GM18519 (cell line): ENCODE results near the gene CTXND2.
"Not testable (repeated sequence)": the region's sequence is repeated elsewhere in the genome, so short reads cannot be mapped to it uniquely, and the experiment has no call there.

ENCODE experiments used
- ATAC-seq: cut with Tn5 transposase; IDR thresholded peaks from one replicate; pipeline ENCODE4 v1.9.1; 2021; ENCODE audit warnings: mild to moderate bottlenecking, moderate library complexity; ENCODE audit not compliant: unreplicated experiment, low FRiP score

CTXND2 gene

DNA sequence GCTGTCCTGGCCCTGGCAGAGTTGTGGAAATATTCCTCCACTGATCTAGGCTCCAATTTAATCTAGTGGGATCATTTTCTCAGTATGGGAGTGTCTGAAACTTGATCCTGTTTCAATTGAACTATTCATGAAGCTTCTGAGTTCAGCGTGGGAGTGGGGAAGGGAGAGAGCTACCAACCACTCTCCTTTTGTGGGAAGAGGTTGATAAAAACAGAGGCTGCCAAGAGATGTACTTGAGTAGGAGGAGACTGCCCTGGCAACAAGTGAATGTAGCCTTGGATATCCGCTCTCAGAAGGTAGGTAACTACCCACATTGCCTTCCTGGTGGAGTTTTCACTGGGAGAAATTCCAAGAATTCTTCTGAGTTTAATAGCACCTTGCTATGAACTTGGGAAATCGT is at the start of gene CTXND2:
TSS of gene CTXND2 (plus strand) at position 119 of the 400 bp plus-strand sequence. CDS start 25,179 bp downstream, outside the sequence.
- ATAC-seq = no peak

- not testable (repeated sequence) for ATAC-seq
Measured at GRCh38 chr1:150840850-150841249, 46.1 kb upstream of the CTXND2 start.

DNA sequence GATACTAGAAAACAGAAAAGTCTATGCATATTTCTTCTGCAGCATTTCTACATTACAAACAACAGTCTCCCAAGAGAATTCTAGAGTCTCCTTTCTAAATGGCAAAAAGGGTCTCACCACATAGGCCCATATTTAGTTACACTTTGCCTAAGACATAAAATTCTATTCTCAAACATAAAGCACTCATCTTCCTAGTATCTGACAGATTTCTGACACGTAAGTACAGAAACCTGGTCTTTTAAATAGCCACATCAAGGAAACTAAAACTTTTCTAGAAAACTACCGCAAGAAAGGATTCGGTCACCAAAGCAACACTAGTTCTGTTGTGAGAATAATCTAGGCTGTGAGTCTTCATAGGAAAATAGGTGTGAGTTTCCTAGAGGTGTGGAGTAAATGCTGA is 45.3 kb upstream of the CTXND2 start:
- no peak for ATAC-seq

DNA sequence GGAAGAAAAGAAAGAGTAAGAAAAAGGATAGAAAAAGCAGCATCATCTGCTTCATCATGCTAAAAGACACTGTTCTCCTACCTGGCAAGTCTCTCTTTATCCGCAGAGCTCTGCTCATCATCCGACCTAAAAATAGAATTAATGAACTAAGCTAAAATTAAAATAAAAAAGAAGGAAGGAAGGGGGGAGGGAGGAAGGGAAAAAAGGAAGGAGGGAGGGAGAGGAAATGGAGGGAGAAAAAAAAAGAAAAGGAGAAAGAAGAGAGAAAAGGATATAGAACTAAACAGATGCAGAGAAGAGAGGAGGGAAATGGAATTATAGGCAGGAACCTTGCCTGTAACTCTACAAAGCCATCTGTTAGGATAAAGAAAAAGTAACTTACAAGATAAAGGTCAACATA is 44.6 kb upstream of the CTXND2 start:
- ATAC-seq = no peak

GRCh38 chr1:150842964-150843363 is 44.0 kb upstream of the CTXND2 start:
- no peak for ATAC-seq

DNA sequence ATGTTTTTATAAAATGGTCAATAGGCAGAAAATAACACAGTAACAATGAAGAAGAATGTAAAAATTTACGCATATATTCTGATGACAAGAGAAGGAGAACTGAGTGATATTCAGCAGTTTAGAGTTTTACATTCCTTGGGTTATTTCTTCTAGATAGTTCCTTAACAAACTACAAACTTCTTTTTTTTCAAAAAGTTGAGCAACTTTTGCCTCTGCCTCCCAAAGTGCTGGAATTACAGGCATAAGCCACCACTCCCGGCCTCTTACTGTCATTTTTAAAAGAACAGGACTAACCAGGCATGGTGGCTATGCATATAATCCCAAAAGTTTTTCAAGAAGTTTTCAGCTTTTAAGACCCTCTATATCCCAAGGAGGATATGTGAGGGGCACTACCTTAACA is 43.5 kb upstream of the CTXND2 start:
- ATAC-seq = no peak

- no peak for ATAC-seq
Measured at GRCh38 chr1:150846473-150847146, 40.3 kb upstream of the CTXND2 start.

DNA sequence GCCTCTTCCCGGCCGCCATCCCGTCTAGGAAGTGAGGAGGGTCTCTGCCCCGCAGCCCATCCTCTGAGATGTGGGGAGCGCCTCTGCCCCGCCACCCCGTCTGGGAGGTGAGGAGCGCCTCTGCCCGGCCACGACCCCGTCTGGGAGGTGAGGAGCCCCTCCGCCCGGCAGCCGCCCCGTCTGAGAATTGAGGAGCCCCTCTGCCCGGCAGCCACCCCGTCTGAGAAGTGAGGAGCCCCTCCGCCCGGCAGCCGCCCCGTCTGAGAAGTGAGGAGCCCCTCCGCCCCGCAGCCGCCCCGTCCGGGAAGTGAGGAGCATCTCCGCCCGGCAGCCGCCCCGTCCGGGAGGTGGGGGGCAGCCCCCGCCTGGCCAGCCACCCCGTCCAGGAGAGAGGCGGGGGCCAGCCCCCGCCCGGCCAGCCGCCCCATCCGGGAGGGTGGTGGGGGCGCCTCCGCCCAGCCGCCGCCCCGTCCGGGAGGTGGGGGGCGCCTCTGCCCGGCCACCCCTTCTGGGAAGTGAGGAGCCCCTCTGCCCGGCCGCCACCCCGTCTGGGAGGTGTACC is 36.1 kb upstream of the CTXND2 start:
- ATAC-seq = not testable (repeated sequence)

DNA sequence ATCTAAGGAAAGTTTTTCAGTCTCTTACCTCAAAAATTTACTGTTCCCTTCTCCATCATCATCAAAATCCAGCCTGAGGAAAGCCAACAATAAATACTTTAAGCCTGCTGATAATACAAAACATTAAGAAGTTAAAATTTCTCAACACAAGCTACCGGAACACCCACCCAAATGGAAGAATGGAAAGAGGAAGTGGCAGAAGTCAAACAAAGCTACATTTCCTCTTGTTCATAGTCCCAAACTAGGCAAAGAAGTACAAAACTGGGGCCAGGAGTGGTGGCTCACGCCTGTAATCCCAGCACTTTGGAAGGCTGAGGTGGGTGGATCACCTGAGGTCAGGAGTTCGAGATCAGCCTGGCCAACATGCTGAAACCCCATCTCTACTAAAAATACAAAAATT is 34.2 kb upstream of the CTXND2 start:
- ATAC-seq = not testable (repeated sequence)

DNA sequence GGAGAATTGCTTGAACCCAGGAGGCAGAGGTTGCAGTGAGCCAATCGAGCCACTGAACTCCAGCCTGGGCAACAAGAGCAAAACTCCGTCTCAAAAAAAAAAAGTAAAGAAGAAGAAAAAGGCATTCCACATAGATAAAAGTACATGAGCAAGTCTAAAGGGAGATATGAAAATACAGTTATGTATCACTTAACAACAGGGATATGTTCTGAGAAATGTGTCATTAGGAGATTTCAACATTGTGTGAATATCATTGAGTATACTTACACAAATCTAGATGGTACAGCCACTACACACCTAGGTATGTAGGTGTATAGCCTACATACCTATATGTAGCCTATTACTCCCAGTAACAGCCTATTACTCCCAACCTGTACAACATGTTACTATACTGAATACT is 23.2 kb upstream of the CTXND2 start:
- no peak for ATAC-seq

DNA sequence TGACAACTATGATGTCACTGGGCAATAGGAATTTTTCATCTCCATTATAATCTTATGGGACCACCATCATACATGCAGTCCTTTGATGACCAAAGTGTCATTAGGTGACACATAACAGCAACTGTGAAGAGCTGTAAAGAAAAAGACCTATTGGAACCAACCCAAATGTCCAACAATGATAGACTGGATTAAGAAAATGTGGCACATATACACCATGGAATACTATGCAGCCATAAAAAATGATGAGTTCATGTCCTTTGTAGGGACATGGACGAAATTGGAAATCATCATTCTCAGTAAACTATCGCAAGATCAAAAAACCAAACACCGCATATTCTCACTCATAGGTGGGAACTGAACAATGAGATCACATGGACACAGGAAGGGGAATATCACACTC is 22.7 kb upstream of the CTXND2 start:
- not testable (repeated sequence) for ATAC-seq

- ATAC-seq = no peak
Measured at GRCh38 chr1:150869683-150870082, 17.3 kb upstream of the CTXND2 start.

GRCh38 chr1:150872572-150872971 is 14.4 kb upstream of the CTXND2 start:
- ATAC-seq = no peak

DNA sequence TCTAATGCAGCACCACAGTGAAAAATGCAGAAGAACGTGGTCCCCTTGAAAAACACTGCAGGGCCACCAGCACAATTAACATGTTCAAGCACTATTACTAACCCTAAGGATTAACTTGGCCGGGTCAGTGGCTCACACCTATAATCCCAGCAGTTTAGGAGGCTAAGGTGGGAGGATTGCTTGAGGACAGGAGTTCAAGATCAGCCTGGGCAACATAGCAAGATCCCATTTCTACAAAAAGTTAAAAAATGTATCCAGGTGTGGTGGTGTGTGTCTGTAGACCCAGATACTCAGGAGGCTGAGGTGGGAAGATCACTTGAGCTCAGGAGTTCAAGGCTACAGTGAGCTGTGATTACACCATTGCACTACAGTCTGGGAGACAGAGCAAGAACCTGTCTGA is 13.4 kb upstream of the CTXND2 start:
- ATAC-seq = no peak

DNA sequence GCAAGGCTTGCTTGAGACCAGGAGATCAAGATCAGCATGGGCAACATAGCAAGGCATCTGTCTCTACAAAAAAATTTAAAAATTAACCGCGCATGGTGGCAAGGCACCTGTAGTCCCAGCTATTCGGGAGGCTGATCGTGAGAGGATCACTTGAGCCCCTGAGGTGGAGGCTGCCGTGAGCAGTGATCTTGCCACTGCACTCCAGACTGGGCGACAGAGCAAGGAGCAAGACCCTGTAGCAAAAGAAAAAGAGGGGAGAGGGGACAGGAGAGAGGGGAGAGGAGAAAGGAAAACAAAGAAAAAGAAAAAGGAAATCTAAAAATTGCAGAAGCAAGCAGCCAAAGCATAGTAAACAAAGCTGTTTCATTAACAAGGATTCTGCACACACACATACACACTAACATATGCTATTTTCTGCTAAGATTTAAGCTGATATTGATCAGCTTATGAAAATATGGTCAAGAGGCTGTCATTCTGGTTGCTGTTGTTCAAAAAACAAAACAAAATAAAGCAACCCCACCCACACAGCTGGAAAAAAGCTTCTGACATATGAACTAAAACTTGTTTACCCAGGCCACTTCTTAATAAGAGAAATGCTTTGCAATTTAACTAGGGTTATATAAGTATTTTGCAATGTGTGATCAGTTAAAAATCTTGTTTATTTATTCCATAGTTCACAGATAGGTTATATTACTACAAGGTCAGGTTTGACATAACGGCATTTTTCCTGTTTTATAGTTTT is 12.3 kb upstream of the CTXND2 start:
- no peak for ATAC-seq

- ATAC-seq = no peak
Measured at GRCh38 chr1:150875197-150876118, 11.5 kb upstream of the CTXND2 start.

GRCh38 chr1:150876119-150876454 is 10.8 kb upstream of the CTXND2 start:
- no peak for ATAC-seq

GRCh38 chr1:150878931-150879330 is 8.0 kb upstream of the CTXND2 start:
- ATAC-seq = not testable (repeated sequence)

DNA sequence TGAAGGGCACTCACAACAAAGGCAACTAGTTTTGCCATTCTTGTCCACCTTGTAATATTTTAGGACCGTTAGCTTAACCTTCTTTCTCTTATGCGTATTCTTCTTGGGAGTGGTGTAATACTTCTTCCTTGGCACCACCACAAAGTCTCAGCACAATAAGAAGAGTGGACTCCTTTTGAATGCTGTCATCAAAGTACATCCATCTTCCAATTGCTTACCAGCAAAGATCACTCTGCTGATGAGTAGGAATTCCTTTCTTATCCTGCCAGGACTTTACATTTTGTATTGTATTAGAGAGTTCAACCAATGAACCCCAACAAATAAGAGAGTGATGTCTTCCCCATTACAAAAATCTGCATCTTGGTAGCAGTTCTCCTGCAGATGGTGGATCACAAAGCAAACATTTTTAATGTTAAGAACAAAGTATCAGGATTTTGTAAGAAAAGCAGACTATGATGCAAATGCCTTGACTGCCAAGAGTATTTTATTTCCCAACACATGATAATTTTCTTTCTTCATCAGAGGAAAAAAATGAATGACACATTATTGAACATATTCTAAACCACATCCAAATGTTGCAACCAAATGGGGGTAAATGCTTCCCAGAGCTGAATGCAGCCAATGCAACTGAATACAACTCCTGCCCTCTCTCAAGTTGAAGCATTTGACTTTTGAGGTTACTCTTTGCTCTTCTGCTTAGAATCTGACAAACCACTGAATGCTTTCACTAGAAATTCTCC is 5.4 kb upstream of the CTXND2 start:
- no peak for ATAC-seq

GRCh38 chr1:150883121-150883520 is 3.8 kb upstream of the CTXND2 start:
- not testable (repeated sequence) for ATAC-seq
